ENCODE results near the gene MORF4L1.

Gene MORF4L1

GRCh38 chr15:78912316-78912715 lies 39.6 kb downstream of the MORF4L1 start:
- no peaks in the 10 kb centered on the region for H3K4me1 ChIP-seq (ENCODE audit: insufficient read depth, low read length, severe bottlenecking)
- TF ChIP-seq EZH2 (IDR thresholded peaks at IDR 0.05; ENCODE audit: borderline replicate concordance, low read length) (no peak), CTCF (IDR thresholded peaks at IDR 0.05; ENCODE audit: low read length) (no peak)
- no peak overlapping the region for H3K4me2 ChIP-seq (ENCODE audit: low read length)
- H3K4me3 ChIP-seq (ENCODE audit: low read depth, low read length, poor library complexity, severe bottlenecking), result no peak overlapping the region
- no peaks in the 10 kb centered on the region for H4K20me1 ChIP-seq (ENCODE audit: insufficient read depth, low read length)
- H3K27me3 ChIP-seq (ENCODE audit: insufficient read depth, low read length), result no peaks in the 10 kb centered on the region
- H3K27ac ChIP-seq (ENCODE audit: low read depth, low read length, poor library complexity, severe bottlenecking), result no peak overlapping the region
- H2AFZ ChIP-seq (ENCODE audit: low read length), result no peak overlapping the region
- H3K9me2 ChIP-seq (ENCODE audit: low read depth, low read length), result no peaks in the 10 kb centered on the region
- peaks cover 55% of the 10 kb centered on the region; the same call in 1 of the 2 replicates for H3K36me3 ChIP-seq (ENCODE audit: insufficient read depth, low read length)
- no peaks in the 10 kb centered on the region for H3K9me3 ChIP-seq (ENCODE audit: low read length)
- no peak overlapping the region for H3K9ac ChIP-seq (ENCODE audit: low read length)
- H3K79me2 ChIP-seq (ENCODE audit: insufficient read depth, low read length), result no peaks in the 10 kb centered on the region
- H3F3A ChIP-seq (ENCODE audit: insufficient read depth, low read length), result no peaks in the 10 kb centered on the region

GRCh38 chr15:78913012-78913411 lies 40.3 kb downstream of the MORF4L1 start:
- no peaks in the 10 kb centered on the region for H3K9me3 ChIP-seq (ENCODE audit: low read length)
- no peaks in the 10 kb centered on the region for H3K27me3 ChIP-seq (ENCODE audit: insufficient read depth, low read length)
- H2AFZ ChIP-seq (ENCODE audit: low read length), result no peak overlapping the region
- H3K36me3 ChIP-seq (ENCODE audit: insufficient read depth, low read length), result peaks cover 57% of the 10 kb centered on the region; the same call in 1 of the 2 replicates
- no peak overlapping the region for H3K4me3 ChIP-seq (ENCODE audit: low read depth, low read length, poor library complexity, severe bottlenecking)
- H3F3A ChIP-seq (ENCODE audit: insufficient read depth, low read length), result no peaks in the 10 kb centered on the region
- H3K27ac ChIP-seq (ENCODE audit: low read depth, low read length, poor library complexity, severe bottlenecking), result no peak overlapping the region
- no peaks in the 10 kb centered on the region for H3K79me2 ChIP-seq (ENCODE audit: insufficient read depth, low read length)
- H3K4me2 ChIP-seq (ENCODE audit: low read length), result no peak overlapping the region
- H3K4me1 ChIP-seq (ENCODE audit: insufficient read depth, low read length, severe bottlenecking), result no peaks in the 10 kb centered on the region
- no peak for TF ChIP-seq CTCF (IDR thresholded peaks at IDR 0.05; ENCODE audit: low read length)
- no peak for TF ChIP-seq EZH2 (IDR thresholded peaks at IDR 0.05; ENCODE audit: borderline replicate concordance, low read length)
- H3K9ac ChIP-seq (ENCODE audit: low read length), result no peak overlapping the region
- H4K20me1 ChIP-seq (ENCODE audit: insufficient read depth, low read length), result no peaks in the 10 kb centered on the region
- no peaks in the 10 kb centered on the region for H3K9me2 ChIP-seq (ENCODE audit: low read depth, low read length)

- no peaks in the 10 kb centered on the region for H3K4me1 ChIP-seq (ENCODE audit: insufficient read depth, low read length, severe bottlenecking)
- no peaks in the 10 kb centered on the region for H3K27me3 ChIP-seq (ENCODE audit: insufficient read depth, low read length)
- H3K9me3 ChIP-seq (ENCODE audit: low read length), result no peaks in the 10 kb centered on the region
- TF ChIP-seq EZH2 (IDR thresholded peaks at IDR 0.05; ENCODE audit: borderline replicate concordance, low read length) (no peak), CTCF (IDR thresholded peaks at IDR 0.05; ENCODE audit: low read length) (peak; percentile 47; the same call in 1 of the 2 replicates)
- no peak overlapping the region for H3K4me3 ChIP-seq (ENCODE audit: low read depth, low read length, poor library complexity, severe bottlenecking)
- H3K9ac ChIP-seq (ENCODE audit: low read length), result no peak overlapping the region
- H3F3A ChIP-seq (ENCODE audit: insufficient read depth, low read length), result no peaks in the 10 kb centered on the region
- no peaks in the 10 kb centered on the region for H3K9me2 ChIP-seq (ENCODE audit: low read depth, low read length)
- H3K4me2 ChIP-seq (ENCODE audit: low read length), result no peak overlapping the region
- H3K36me3 ChIP-seq (ENCODE audit: insufficient read depth, low read length), result peaks cover 65% of the 10 kb centered on the region
- H3K27ac ChIP-seq (ENCODE audit: low read depth, low read length, poor library complexity, severe bottlenecking), result peak overlapping the region; percentile 31
- no peak overlapping the region for H2AFZ ChIP-seq (ENCODE audit: low read length)
- no peaks in the 10 kb centered on the region for H3K79me2 ChIP-seq (ENCODE audit: insufficient read depth, low read length)
- no peaks in the 10 kb centered on the region for H4K20me1 ChIP-seq (ENCODE audit: insufficient read depth, low read length)
These were observed 41.5 kb downstream of the MORF4L1 start for GRCh38 chr15:78914027-78914764.

Data from OCI-LY1 (cell line).